ENCODE measurements around the gene MYO3B. TPM values are rescaled to one million over a fixed set of nuclear protein-coding genes. Genes with fewer than 3 reads are reported as not detected.

The MYO3B gene
- polyA plus RNA-seq, 1 donor (not counting 4 experiments of a cell fraction or from before 2014, with no cell fraction given) = 4.4 TPM

DNA sequence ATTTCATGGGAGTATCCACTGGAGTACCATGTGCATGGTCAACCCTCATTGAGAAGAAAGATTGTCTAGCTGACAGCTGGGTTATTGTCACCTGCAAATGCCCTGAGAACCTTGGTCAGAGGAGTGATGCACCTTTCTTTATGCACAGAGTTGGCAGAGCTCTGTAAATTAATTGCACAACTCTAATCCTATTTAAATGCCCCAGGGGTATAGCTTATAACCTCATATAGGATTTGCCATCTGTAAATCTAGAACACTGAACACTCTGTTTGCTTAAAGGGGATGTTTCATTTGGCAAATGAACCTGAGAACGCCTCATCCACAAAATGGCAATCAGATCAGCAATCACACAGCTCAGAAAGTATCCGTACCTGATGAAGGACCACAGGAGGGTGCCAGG is 465.4 kb downstream of the MYO3B start:
- H4K20me1 ChIP-seq (ENCODE audit: control insufficient read depth, extremely low read depth, insufficient read depth, low read length) = no peaks in the 10 kb centered on the region

DNA sequence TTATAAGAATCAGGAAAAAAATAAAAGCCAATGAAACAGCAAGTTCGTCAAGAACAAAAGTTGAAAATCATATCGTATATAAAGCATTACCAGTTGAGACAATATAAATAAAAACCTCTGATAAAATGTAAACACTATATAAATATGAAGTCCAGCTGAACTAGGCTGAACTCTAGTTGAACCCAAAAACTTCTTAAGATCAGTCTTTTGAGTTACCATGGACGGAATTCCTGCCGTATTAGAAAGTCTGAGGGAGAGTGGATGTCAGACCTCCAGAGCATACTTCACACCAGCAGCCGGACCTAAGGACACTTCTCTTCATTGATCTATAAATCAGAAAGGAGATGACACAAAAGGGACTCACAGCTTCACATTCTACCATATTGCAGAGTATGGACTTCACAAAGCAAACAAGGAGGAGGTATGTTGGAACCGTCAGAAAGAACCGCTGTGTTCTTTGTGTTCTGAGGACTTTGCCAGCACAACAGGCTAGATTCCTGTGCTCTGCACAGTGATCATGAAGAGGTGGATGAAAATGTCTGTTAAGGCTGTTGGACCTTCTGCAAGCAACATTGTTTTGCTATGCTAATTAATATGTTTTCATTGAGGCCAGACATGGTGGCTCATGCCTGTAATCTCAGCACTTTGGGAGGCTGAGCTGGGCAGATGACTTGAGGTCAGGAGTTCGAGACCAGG is 469.9 kb downstream of the MYO3B start:
- Histone ChIP-seq H3K9me3 (ENCODE audit: control insufficient read depth, low read depth, low read length) (no peaks in the 10 kb centered on the region), H2AFZ (ENCODE audit: control insufficient read depth, low read length) (no peak overlapping the region), H4K20me1 (ENCODE audit: control insufficient read depth, extremely low read depth, insufficient read depth, low read length) (no peaks in the 10 kb centered on the region), H3K27ac (ENCODE audit: control insufficient read depth, insufficient read depth, low read length) (no peak overlapping the region), H3K9ac (ENCODE audit: control insufficient read depth, extremely low read depth, insufficient read depth, low read length) (no peak overlapping the region), H3K9me1 (ENCODE audit: control insufficient read depth, extremely low read depth, insufficient read depth, low read length) (no peaks in the 10 kb centered on the region), H3K4me1 (ENCODE audit: control insufficient read depth, extremely low read depth, insufficient read depth, low read length) (no peaks in the 10 kb centered on the region), H3K27me3 (ENCODE audit: control insufficient read depth, extremely low read depth, insufficient read depth, low read length) (no peaks in the 10 kb centered on the region), H3K4me2 (ENCODE audit: control insufficient read depth, extremely low read depth, insufficient read depth, low read depth, low read length) (no peak overlapping the region), H3K36me3 (ENCODE audit: control insufficient read depth in 2 of 2, extremely low read depth in 1 of 2, insufficient read depth in 2 of 2, low read length in 2 of 2) (no peaks in the 10 kb centered on the region), H3K4me3 (ENCODE audit: control insufficient read depth in 2 of 3, extremely low read depth in 1 of 3, insufficient read depth in 2 of 3, low read depth in 1 of 3, low read length in 3 of 3) (no peak overlapping the region), H3K79me2 (ENCODE audit: control insufficient read depth, insufficient read depth, low read length) (no peaks in the 10 kb centered on the region)
- FAIRE-seq = no peak
- no peak for TF ChIP-seq EZH2 (IDR thresholded peaks at IDR 0.05; ENCODE audit: low read length)
- TF ChIP-seq, protein P1, sequence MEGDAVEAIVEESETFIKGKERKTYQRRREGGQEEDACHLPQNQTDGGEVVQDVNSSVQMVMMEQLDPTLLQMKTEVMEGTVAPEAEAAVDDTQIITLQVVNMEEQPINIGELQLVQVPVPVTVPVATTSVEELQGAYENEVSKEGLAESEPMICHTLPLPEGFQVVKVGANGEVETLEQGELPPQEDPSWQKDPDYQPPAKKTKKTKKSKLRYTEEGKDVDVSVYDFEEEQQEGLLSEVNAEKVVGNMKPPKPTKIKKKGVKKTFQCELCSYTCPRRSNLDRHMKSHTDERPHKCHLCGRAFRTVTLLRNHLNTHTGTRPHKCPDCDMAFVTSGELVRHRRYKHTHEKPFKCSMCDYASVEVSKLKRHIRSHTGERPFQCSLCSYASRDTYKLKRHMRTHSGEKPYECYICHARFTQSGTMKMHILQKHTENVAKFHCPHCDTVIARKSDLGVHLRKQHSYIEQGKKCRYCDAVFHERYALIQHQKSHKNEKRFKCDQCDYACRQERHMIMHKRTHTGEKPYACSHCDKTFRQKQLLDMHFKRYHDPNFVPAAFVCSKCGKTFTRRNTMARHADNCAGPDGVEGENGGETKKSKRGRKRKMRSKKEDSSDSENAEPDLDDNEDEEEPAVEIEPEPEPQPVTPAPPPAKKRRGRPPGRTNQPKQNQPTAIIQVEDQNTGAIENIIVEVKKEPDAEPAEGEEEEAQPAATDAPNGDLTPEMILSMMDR (optimal IDR thresholded peaks at IDR 0.05 in 1 of 3, IDR thresholded peaks at IDR 0.05 in 1 of 3, conservative IDR thresholded peaks at IDR 0.05 in 1 of 3; ENCODE audit: extremely low read depth in 1 of 3, insufficient read depth in 2 of 3, low read length in 3 of 3) = no peak
- no peak for DNase-seq (ENCODE audit: low read depth, low spot score)
- dilution Hi-C loops (cut with MboI; ENCODE audit: extremely low pct_ligation_motif_present, low sequenced_read_pairs) = no loop called here

More for the DNA sequence above, 465.4 kb downstream of the MYO3B start:
- FAIRE-seq = no peak
- Histone ChIP-seq H3K4me2 (ENCODE audit: control insufficient read depth, extremely low read depth, insufficient read depth, low read depth, low read length) (no peak overlapping the region), H3K9me3 (ENCODE audit: control insufficient read depth, low read depth, low read length) (no peaks in the 10 kb centered on the region), H3K79me2 (ENCODE audit: control insufficient read depth, insufficient read depth, low read length) (no peaks in the 10 kb centered on the region), H3K4me1 (ENCODE audit: control insufficient read depth, extremely low read depth, insufficient read depth, low read length) (no peaks in the 10 kb centered on the region), H3K27ac (ENCODE audit: control insufficient read depth, insufficient read depth, low read length) (no peak overlapping the region), H3K36me3 (ENCODE audit: control insufficient read depth in 2 of 2, extremely low read depth in 1 of 2, insufficient read depth in 2 of 2, low read length in 2 of 2) (no peaks in the 10 kb centered on the region), H2AFZ (ENCODE audit: control insufficient read depth, low read length) (no peak overlapping the region), H3K9ac (ENCODE audit: control insufficient read depth, extremely low read depth, insufficient read depth, low read length) (no peak overlapping the region), H3K9me1 (ENCODE audit: control insufficient read depth, extremely low read depth, insufficient read depth, low read length) (no peaks in the 10 kb centered on the region), H3K27me3 (ENCODE audit: control insufficient read depth, extremely low read depth, insufficient read depth, low read length) (no peaks in the 10 kb centered on the region), H3K4me3 (ENCODE audit: control insufficient read depth in 2 of 3, extremely low read depth in 1 of 3, insufficient read depth in 2 of 3, low read depth in 1 of 3, low read length in 3 of 3) (no peak overlapping the region)
- dilution Hi-C loops (cut with MboI; ENCODE audit: extremely low pct_ligation_motif_present, low sequenced_read_pairs) = no loop called here
- TF ChIP-seq EZH2 (IDR thresholded peaks at IDR 0.05; ENCODE audit: low read length) = no peak
- TF ChIP-seq, protein P1 (optimal IDR thresholded peaks at IDR 0.05 in 1 of 3, IDR thresholded peaks at IDR 0.05 in 1 of 3, conservative IDR thresholded peaks at IDR 0.05 in 1 of 3; ENCODE audit: extremely low read depth in 1 of 3, insufficient read depth in 2 of 3, low read length in 3 of 3) = no peak
- no peak for DNase-seq (ENCODE audit: low read depth, low spot score)
